Fibroblast of skin of right quadriceps (primary cell): ENCODE results near the gene DNAH12.
A peak's percentile ranks its signal among the peaks of the same experiment; 100 is the strongest.

ENCODE experiments used
- DNase-seq: peaks from one replicate; pipeline ENCODE4 v3.0.0-alpha.2; 2013

DNAH12 gene

GRCh38 chr3:57292897-57293526, 251.1 kb downstream of the DNAH12 start:
- no peak for DNase-seq

GRCh38 chr3:57292159-57292896, 251.8 kb downstream of the DNAH12 start, which contains the start of gene ASB14:
TSS of gene ASB14 (minus strand) at chr3:57292685. CDS start at chr3:57292033, 652 bp downstream.
- DNase-seq = no peak

- no peak for DNase-seq
Observed at GRCh38 chr3:57288403-57288802, 255.7 kb downstream of the DNAH12 start.

- no peak for DNase-seq
Observed at GRCh38 chr3:57287205-57287604, 256.9 kb downstream of the DNAH12 start.

GRCh38 chr3:57283334-57283733, 260.8 kb downstream of the DNAH12 start:
- DNase-seq = no peak

GRCh38 chr3:57281715-57282114, 262.4 kb downstream of the DNAH12 start:
- peak; percentile 32 for DNase-seq

- DNase-seq = no peak
Observed at GRCh38 chr3:57279685-57280084, 264.5 kb downstream of the DNAH12 start.

GRCh38 chr3:57278237-57278636, 265.9 kb downstream of the DNAH12 start:
- no peak for DNase-seq

GRCh38 chr3:57275393-57275792, 268.8 kb downstream of the DNAH12 start:
- DNase-seq = no peak

- DNase-seq = no peak
Observed at GRCh38 chr3:57274845-57275244, 269.3 kb downstream of the DNAH12 start.

- DNase-seq = no peak
Observed at GRCh38 chr3:57268416-57268815, 275.7 kb downstream of the DNAH12 start.

GRCh38 chr3:57261929-57262328, 282.2 kb downstream of the DNAH12 start:
- no peak for DNase-seq

GRCh38 chr3:57261119-57261518, 283.0 kb downstream of the DNAH12 start:
- DNase-seq = no peak

GRCh38 chr3:57257678-57258077, 286.5 kb downstream of the DNAH12 start:
- DNase-seq = no peak

GRCh38 chr3:57256844-57257243, 287.3 kb downstream of the DNAH12 start:
- no peak for DNase-seq

GRCh38 chr3:57252404-57252803, 291.7 kb downstream of the DNAH12 start:
- no peak for DNase-seq

GRCh38 chr3:57244946-57245345, 299.2 kb downstream of the DNAH12 start:
- DNase-seq = no peak
